ENCODE results near the gene SLC2A6. TPM values are rescaled to one million over a fixed set of nuclear protein-coding genes. Genes with fewer than 3 reads are reported as not detected.

SLC2A6 gene
- total and polyA plus RNA-seq, 2 of the 8 experiments (the other 6 are each of a cell fraction or from before 2014, with no cell fraction given), result 16.6 to 17.8 TPM

DNA sequence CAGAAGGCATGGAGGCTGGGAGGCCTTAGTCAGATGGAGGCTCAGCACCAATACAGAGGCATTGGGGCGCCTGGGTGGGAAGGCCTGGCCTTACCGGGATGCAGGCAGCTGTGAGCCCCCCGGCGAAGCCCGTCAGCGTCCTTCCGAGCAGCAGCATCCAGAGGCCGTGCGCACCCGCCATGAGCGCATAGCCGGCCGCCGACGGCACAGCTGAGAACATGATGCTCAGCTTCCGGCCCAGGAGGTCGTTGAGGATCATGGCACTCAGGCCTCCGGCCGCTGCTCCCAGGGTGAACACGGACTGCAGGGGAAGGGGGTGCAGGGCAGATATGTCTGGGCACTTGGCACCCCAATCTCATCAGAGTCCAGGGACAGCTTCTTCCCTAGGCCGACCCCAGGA, 2.0 kb downstream of the SLC2A6 start (continued):
- TF ChIP-seq POLR2AphosphoS5 (IDR thresholded peaks at IDR 0.05; ENCODE audit: low read depth, low read length) (no peak), GTF2F1 (IDR thresholded peaks at IDR 0.05; ENCODE audit: borderline replicate concordance, low read depth, low read length) (no peak), CHD1 (IDR thresholded peaks at IDR 0.05; ENCODE audit: low read depth, low read length) (no peak), SIN3A (conservative IDR thresholded peaks at IDR 0.05 in 1 of 2, IDR thresholded peaks at IDR 0.05 in 1 of 2; ENCODE audit: low read depth in 1 of 2, low read length in 2 of 2) (no peak), NANOG (IDR thresholded peaks at IDR 0.05; ENCODE audit: insufficient read depth, low read depth, low read length, poor library complexity, severe bottlenecking) (no peak)
